Measurements from ENCODE around the gene A2M. TPM values are rescaled to one million over a fixed set of nuclear protein-coding genes. Genes with fewer than 3 reads are reported as not detected.

The A2M gene
- total and polyA plus RNA-seq, 2 of the 4 experiments (the other 2 are of a cell fraction): 1.1 to 3.2 TPM

- no peaks in the 10 kb centered on the region for H3K27me3 ChIP-seq (ENCODE audit: control insufficient read depth, insufficient read depth, low read length)
- H2AFZ ChIP-seq (replicated peaks; ENCODE audit: low read length, poor library complexity): no peak overlapping the region
- ChIA-PET POLR2A (ENCODE audit: unreplicated experiment) (no interaction called here), CTCF (no interaction called here)
- no peak overlapping the region for H2AK5ac ChIP-seq (ENCODE audit: low read depth, low read length)
- dilution Hi-C loops (cut with HindIII; ENCODE audit: low sequenced_read_pairs, unreplicated experiment): no loop called here
- no peak overlapping the region for H3K27ac ChIP-seq (ENCODE audit: insufficient read depth, low read length)
- no peak overlapping the region for H3K56ac ChIP-seq (ENCODE audit: extremely low read depth, insufficient read depth, low read length)
- H4K8ac ChIP-seq (ENCODE audit: low read depth in 2 of 2, low read length in 2 of 2): no peak overlapping the region
- H3K9me1 ChIP-seq (ENCODE audit: insufficient read depth, low read length): no peaks in the 10 kb centered on the region
- no peak overlapping the region for H3K4ac ChIP-seq (ENCODE audit: low read depth, low read length)
- DNase-seq (no peak), ATAC-seq (ENCODE audit: low read depth) (no peak)
- TF ChIP-seq CTCF (conservative IDR thresholded peaks at IDR 0.05; ENCODE audit: low read depth, low read length): no peak
- TF ChIP-seq MAZ (IDR thresholded peaks at IDR 0.05; ENCODE audit: borderline replicate concordance, low read depth, low read length): no peak
- no peak for TF ChIP-seq SMC3 (IDR thresholded peaks at IDR 0.05; ENCODE audit: low read depth, low read length)
- TF ChIP-seq CHD1 (IDR thresholded peaks at IDR 0.05; ENCODE audit: low read depth, low read length): no peak
- TF ChIP-seq POLR2A (IDR thresholded peaks at IDR 0.05; ENCODE audit: low read depth, low read length): no peak
- no peak for TF ChIP-seq RCOR1 (IDR thresholded peaks at IDR 0.05; ENCODE audit: insufficient replicate concordance, low read length)
- TF ChIP-seq RAD21 (IDR thresholded peaks at IDR 0.05; ENCODE audit: low read length): no peak
- no peak for TF ChIP-seq RFX5 (IDR thresholded peaks at IDR 0.05; ENCODE audit: low read depth, low read length)
- TF ChIP-seq BHLHE40 (IDR thresholded peaks at IDR 0.05; ENCODE audit: low read depth, low read length): no peak
- no peak overlapping the region for H3K4me3 ChIP-seq (ENCODE audit: insufficient read depth, low read depth, low read length)
- H2BK5ac ChIP-seq (ENCODE audit: low read depth, low read length, poor library complexity, severe bottlenecking): no peak overlapping the region
- H4K5ac ChIP-seq (ENCODE audit: low read depth, low read length): no peak overlapping the region
- no peak overlapping the region for H2AK9ac ChIP-seq (replicated peaks; ENCODE audit: low read depth, low read length, poor library complexity)
- in situ Hi-C loops (cut with MboI; ENCODE audit: low sequenced_read_pairs): no loop called here
- H3K36me3 ChIP-seq (ENCODE audit: control insufficient read depth, insufficient read depth, low read length): peaks cover 3% of the 10 kb centered on the region; the same call in 1 of the 2 replicates
- 80% methylated on average over 1 of the region's 11 CpGs; no CpG with 5 or more reads in 1 of the 2 experiments for WGBS, 2 experiments (ENCODE audit: extremely low coverage in 2 of 2, insufficient read length in 1 of 2)
- H3K9ac ChIP-seq (ENCODE audit: low read depth, low read length): no peak overlapping the region
- no peak overlapping the region for H2BK20ac ChIP-seq (ENCODE audit: low read depth, low read length)
- no peak overlapping the region for H2BK15ac ChIP-seq (ENCODE audit: low read depth, low read length)
- H3K4me1 ChIP-seq (ENCODE audit: control insufficient read depth, insufficient read depth, low read length): no peaks in the 10 kb centered on the region
- BruUV-seq (replicated peaks): no TSS peak
- no peak overlapping the region for H3K14ac ChIP-seq (replicated peaks; ENCODE audit: low read depth, low read length)
- H3K4me2 ChIP-seq (ENCODE audit: low read depth, low read length): no peak overlapping the region
- no peak overlapping the region for H3K23ac ChIP-seq (ENCODE audit: low read depth, low read length)
- no peak overlapping the region for H3K18ac ChIP-seq (ENCODE audit: low read depth, low read length)
- H3K9me3 ChIP-seq (ENCODE audit: control insufficient read depth, insufficient read depth, low read length): no peaks in the 10 kb centered on the region
- H4K20me1 ChIP-seq (ENCODE audit: insufficient read depth, low read length): no peaks in the 10 kb centered on the region
- H3K79me1 ChIP-seq (ENCODE audit: low read depth in 1 of 2, low read length in 2 of 2): no peaks in the 10 kb centered on the region
- intact Hi-C loops (cut with micrococcal nuclease): no loop called here
- no peak overlapping the region for H4K91ac ChIP-seq (ENCODE audit: insufficient read depth, low read depth, low read length)
- no peak overlapping the region for H2BK120ac ChIP-seq (ENCODE audit: low read depth, low read length)
These were observed 8.8 kb downstream of the A2M start for GRCh38 chr12:9106610-9107541.
